Keratinocyte (primary cell): ENCODE measurements around the gene NCOA7.

Experiments used
- CTCF ChIP-seq, 3 experiments: IDR thresholded peaks in 1 of 3; conservative IDR thresholded peaks in 1 of 3; optimal IDR thresholded peaks in 1 of 3; 2 replicates in 2 of 3; 3 replicates in 1 of 3; pipeline versions ENCODE3 to v1.5.1; 2011; ENCODE audit warnings: low read length in 3 of 3, mild to moderate bottlenecking in 3 of 3, moderate library complexity in 2 of 3, control low read depth in 1 of 3, inconsistent platforms in 1 of 3; ENCODE audit not compliant: insufficient read depth in 2 of 3; ENCODE audit errors: extremely low read depth in 1 of 3
- EZH2 ChIP-seq: IDR thresholded peaks from one replicate; pipeline ENCODE4 v1.6.1; 2012; ENCODE audit warnings: inconsistent platforms, mild to moderate bottlenecking, low read length, moderate library complexity

- no peak for TF ChIP-seq CTCF (optimal IDR thresholded peaks at IDR 0.05 in 1 of 3, IDR thresholded peaks at IDR 0.05 in 1 of 3, conservative IDR thresholded peaks at IDR 0.05 in 1 of 3; ENCODE audit: extremely low read depth in 1 of 3, insufficient read depth in 2 of 3, low read length in 3 of 3)
- no peak for TF ChIP-seq EZH2
Observed at GRCh38 chr6:125951323-125951722, 160.6 kb downstream of the NCOA7 start.
